Choroid plexus epithelial cell (primary cell): ENCODE measurements around the gene FBXL17.

Experiments used
- DNase-seq: peaks from one replicate; pipeline ENCODE4 v3.0.0-alpha.2; 2010; ENCODE audit warnings: low read depth
- H3K4me3 ChIP-seq: 2 replicates; pipeline ENCODE4 v1.5.1; 2011; ENCODE audit warnings: low read depth, mild to moderate bottlenecking, control low read depth, low read length, moderate library complexity
- TF ChIP-seq, protein P1 (sequence below): conservative IDR thresholded peaks from 2 replicates; pipeline ENCODE4 v1.5.1; 2011; ENCODE audit warnings: low read depth, mild to moderate bottlenecking, control low read depth, inconsistent platforms, low read length, moderate library complexity

The FBXL17 gene

DNA sequence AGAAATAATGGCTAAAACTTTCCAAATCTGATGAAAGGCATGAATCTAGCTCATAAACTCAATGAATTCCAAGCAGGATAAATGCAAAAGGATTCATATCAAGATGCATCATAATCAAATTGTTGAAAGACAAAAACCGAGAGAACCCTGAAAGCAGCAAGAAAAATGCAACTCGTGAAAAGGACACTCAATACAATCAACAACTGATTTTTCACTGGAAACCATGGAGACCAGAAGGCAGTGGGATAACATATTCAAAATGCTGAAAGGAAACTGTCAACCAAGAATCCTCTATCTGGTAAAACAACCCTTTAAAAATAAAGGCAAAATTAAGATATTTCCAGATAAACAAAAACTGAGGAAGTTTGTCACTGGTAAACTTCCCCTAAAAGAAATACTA, 9.5 kb downstream of the FBXL17 start:
- no peak overlapping the region for H3K4me3 ChIP-seq
- TF ChIP-seq, protein P1, sequence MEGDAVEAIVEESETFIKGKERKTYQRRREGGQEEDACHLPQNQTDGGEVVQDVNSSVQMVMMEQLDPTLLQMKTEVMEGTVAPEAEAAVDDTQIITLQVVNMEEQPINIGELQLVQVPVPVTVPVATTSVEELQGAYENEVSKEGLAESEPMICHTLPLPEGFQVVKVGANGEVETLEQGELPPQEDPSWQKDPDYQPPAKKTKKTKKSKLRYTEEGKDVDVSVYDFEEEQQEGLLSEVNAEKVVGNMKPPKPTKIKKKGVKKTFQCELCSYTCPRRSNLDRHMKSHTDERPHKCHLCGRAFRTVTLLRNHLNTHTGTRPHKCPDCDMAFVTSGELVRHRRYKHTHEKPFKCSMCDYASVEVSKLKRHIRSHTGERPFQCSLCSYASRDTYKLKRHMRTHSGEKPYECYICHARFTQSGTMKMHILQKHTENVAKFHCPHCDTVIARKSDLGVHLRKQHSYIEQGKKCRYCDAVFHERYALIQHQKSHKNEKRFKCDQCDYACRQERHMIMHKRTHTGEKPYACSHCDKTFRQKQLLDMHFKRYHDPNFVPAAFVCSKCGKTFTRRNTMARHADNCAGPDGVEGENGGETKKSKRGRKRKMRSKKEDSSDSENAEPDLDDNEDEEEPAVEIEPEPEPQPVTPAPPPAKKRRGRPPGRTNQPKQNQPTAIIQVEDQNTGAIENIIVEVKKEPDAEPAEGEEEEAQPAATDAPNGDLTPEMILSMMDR: no peak
- DNase-seq: no peak

DNA sequence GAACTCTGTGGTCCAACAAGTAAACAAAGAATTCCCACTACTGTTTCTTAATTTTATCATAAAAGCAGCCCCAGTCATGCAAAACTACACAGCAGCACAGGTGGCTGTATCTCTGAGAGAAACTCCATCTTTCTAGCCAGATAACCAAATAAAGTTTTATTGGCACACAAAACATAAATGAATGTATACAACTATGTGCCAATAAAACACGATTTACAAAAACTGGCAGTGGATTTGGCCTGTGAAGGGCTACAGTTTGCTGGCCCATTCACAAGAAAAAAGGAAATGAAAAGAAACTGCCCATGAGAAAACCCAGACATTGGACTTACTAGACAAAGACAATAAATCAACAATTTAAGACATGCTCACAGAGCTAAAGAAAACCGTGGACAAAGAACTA, 10.6 kb downstream of the FBXL17 start:
- TF ChIP-seq, protein P1: no peak
- no peak overlapping the region for H3K4me3 ChIP-seq
- no peak for DNase-seq

DNA sequence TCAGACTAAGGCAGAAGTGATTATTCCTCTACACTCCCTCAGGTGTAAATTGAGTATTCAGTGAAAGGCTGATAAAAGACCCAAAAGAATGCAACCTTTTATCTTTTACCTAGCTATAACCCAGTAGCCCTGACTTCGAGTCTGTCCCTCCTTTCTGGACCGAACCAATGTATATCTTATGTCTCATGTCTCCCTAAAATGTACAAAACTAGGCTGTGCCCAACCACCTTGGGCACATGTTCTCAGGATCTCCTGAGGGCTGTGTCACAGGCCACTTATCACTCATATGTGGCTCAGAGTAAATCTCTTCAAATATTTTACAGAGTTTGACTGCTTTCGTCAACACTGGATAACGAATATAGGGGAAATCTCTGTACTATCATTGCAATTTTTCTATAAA, 12.7 kb downstream of the FBXL17 start:
- TF ChIP-seq, protein P1: no peak
- H3K4me3 ChIP-seq: no peak overlapping the region
- no peak for DNase-seq

DNA sequence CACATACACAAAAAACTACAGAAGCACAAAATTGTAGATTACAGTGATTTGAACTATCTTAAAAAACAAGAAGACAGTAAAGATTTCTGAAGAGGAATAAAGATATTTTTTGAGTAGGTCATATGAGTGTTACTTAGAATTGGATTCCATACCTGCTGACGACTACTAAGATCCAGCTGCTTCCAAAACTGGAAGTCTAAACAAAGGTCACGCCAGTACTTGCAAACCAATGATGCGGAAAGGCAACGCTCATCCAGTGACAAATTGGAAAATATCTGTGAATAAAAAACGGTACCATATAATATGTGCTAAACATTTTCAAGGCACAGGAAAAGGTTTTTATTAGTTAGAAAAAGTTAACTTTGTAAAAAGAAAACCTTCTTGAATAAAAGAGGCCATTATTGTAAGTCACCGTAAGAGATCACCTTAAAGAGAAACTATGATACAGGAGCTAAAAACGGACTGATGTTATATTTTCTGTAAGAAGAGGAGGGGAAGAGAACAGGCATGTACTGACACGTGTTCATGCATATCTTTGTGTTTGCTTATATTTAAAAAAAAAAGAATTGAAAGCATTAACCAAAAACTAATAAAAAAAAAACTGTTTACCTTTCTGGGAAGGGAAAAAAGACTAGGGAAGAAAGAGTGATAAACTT, 14.1 kb downstream of the FBXL17 start:
- no peak overlapping the region for H3K4me3 ChIP-seq
- no peak for DNase-seq
- TF ChIP-seq, protein P1: no peak

DNA sequence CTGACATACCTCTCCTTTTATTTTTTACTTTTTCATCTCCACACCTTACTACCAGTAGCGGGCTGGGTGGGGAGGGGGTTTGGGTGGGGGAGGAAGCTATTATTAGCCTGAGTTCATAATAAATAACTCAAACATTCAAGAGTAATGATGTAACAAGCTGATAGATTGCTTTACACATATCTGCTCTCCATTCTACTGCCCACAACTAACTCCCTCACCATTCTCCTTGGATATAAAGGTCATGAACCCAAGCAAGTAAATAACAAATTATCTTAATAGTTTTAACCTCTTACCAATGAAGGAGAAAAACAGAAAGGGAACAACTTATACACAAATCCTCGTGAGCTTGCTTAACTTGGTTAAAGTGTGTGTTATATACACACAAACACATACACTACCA, 15.4 kb downstream of the FBXL17 start:
- TF ChIP-seq, protein P1: no peak
- no peak for DNase-seq
- no peak overlapping the region for H3K4me3 ChIP-seq

DNA sequence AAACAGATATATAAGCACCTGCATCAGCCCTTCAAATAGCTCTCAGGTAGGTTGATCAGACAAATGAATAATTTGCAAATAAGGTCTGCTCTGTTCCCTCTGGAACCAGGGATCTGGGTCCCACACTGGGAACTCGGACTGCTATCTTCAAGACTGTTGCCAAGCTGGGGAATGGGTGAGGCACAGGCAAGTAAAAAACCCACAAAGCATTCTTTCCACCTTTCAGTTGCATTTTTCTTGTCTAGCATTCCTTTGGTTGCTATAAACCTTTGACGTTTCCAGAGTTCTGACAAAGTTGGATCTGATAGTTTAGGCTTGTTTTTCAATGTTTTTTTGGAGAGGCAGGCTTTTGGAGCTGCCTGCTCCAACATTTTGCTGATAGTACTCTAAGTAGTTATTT, 20.1 kb downstream of the FBXL17 start:
- peak; percentile 13 for DNase-seq
- H3K4me3 ChIP-seq: no peak overlapping the region
- TF ChIP-seq, protein P1: no peak

DNA sequence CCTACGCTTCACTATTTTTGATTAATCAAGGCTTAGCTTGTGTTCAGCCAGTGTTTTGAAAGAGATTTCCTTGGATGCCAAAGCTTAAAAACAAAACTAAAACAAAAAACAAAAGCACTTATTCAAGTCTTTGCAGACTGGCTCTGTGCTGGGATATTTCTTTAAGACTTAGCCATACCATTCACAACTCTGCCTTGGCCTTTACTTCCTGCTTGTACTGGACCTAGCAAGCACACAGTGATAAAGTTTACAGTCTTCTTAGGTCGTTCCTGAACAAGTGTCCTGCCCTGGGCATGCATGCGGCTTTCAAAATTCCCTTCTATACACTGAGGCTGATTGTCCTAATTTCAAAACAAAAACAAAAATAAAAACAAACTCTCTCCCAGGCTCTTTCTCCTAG, 20.7 kb downstream of the FBXL17 start:
- no peak overlapping the region for H3K4me3 ChIP-seq
- no peak for DNase-seq
- TF ChIP-seq, protein P1: no peak
